GM12891 (cell line): ENCODE measurements around the gene PSAT1.

ENCODE experiments used
- POLR2A ChIP-seq: IDR thresholded peaks from 2 replicates; pipeline ENCODE4 v1.6.1; 2011; ENCODE audit warnings: low read depth, low read length, control low read depth
- POLR2AphosphoS5 ChIP-seq: IDR thresholded peaks from 2 replicates; pipeline ENCODE4 v1.6.1; 2011; ENCODE audit warnings: low read depth, low read length, control low read depth
- POU2F2 ChIP-seq: IDR thresholded peaks from 2 replicates; pipeline ENCODE4 v1.6.1; 2011; ENCODE audit warnings: low read depth, mild to moderate bottlenecking, control low read depth, low read length, moderate library complexity
- TAF1 ChIP-seq: IDR thresholded peaks from 2 replicates; pipeline ENCODE4 v1.6.1; 2011; ENCODE audit warnings: low read depth, low read length, control low read depth

DNA sequence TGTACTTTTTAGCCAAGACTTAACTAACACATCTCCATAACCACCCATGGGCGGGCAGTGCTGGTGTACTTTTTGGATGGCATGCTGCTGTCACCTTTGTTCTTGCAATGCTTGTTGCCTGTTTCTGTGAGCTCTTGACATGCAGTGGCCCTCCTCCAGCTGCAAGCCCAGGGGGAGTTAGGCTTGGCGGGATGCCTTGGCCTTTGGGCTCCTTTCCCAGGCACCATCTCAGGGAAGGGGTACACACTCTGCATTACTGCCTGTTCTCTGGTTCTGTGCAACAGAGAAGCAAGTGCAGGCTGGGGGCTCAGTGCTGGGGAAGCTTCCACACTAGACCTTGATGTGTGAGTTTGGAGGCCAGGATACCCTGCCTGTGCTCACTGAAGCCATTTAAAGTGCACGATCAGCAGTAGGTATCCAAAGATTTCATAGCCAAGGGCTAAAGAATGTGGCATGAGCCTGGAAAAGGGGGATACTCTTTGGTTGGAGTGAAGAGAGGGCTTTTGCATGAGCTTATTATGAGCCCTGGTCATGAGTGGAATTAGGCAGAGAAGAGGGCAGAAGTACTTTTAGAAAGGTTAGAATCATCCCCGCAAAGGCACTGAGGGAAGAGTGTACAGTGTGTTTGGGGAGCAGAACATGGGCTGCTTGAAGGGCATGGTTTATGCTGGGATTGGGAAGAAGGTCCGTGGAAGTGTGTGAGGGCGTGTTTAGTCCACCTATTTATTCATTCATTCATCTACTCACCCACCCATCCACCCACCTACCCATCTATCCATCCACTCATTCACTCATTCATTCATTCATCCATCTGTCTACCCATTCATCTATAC is 22.5 kb downstream of the PSAT1 start:
- TF ChIP-seq POLR2A (no peak), POLR2AphosphoS5 (no peak), POU2F2 (no peak), TAF1 (no peak)
